ENCODE results near the gene DCK. TPM values are rescaled to one million over a fixed set of nuclear protein-coding genes. Genes with fewer than 3 reads are reported as not detected.

The DCK gene
- total and polyA plus RNA-seq, 2 experiments from 2014 or later = 16.9 to 25.1 TPM

DNA sequence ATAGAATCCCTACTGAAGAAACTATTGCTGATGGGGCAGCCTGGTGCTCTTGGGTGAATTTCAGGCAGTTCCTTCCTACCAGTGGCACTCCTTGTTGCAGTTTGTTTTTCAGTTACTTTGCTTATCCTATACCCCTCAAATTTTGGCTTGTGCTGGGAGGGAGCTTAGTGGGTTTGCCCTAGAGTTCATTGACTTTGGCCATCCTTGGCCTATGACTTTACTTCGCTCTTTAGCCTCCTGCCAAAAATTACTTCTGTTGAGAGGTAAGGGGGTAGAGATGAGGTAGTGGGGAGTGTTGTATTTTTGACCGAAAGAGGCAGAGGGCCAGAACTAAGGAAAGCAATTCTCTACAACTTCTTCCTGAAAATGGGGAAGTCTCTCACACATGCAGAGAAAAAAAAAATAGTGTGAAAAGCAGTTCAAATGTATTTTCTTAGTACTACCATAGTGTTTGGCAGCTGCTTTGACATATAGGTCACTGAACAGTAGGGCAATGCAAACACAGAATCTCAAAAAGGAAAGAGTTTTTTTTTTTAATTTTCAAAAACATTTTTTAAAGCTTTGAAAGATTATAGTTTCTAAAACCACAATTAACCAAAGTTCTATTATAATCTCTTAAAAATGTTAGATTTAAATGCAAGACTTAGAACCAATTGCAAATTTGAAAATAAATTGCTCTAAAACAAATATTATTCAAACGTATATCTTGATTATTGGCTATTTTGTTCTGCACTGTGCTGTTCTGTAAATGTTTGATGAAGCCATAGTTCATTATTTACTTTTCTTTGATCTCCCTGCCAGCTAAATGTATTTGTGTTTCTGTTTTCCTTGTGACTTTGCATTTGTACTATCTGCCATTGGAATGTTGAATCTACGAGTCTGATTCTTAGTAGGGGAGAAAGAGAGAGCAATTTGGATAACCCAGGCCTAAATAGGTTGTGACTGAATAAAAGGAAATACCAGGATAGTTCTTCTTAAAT is 73.6 kb downstream of the DCK start:
- H2AFZ ChIP-seq = no peak overlapping the region
- ATAC-seq = no peak
- no peaks in the 10 kb centered on the region for H3F3A ChIP-seq (replicated peaks; ENCODE audit: low read depth)
- TF ChIP-seq NANOG (IDR thresholded peaks at IDR 0.05; ENCODE audit: borderline replicate concordance) (no peak), POLR2AphosphoS5 (IDR thresholded peaks at IDR 0.05; ENCODE audit: low read depth) (no peak), STAT1 (IDR thresholded peaks at IDR 0.05; ENCODE audit: unreplicated experiment) (no peak), EZH2phosphoT487 (IDR thresholded peaks at IDR 0.05; ENCODE audit: unreplicated experiment) (no peak), REST (IDR thresholded peaks at IDR 0.05; ENCODE audit: unreplicated experiment) (no peak), ZNF114 (CRISPR knock-in tag; IDR thresholded peaks at IDR 0.05) (no peak), ZNF331 (CRISPR knock-in tag; IDR thresholded peaks at IDR 0.05; ENCODE audit: low read depth) (no peak), CREB1 (CRISPR knock-in tag; IDR thresholded peaks at IDR 0.05; ENCODE audit: low read depth) (no peak), JUNB (IDR thresholded peaks at IDR 0.05; ENCODE audit: unreplicated experiment) (no peak), EZH2 (IDR thresholded peaks at IDR 0.05; ENCODE audit: low read depth, unreplicated experiment) (no peak)
- TF ChIP-seq, protein P1, sequence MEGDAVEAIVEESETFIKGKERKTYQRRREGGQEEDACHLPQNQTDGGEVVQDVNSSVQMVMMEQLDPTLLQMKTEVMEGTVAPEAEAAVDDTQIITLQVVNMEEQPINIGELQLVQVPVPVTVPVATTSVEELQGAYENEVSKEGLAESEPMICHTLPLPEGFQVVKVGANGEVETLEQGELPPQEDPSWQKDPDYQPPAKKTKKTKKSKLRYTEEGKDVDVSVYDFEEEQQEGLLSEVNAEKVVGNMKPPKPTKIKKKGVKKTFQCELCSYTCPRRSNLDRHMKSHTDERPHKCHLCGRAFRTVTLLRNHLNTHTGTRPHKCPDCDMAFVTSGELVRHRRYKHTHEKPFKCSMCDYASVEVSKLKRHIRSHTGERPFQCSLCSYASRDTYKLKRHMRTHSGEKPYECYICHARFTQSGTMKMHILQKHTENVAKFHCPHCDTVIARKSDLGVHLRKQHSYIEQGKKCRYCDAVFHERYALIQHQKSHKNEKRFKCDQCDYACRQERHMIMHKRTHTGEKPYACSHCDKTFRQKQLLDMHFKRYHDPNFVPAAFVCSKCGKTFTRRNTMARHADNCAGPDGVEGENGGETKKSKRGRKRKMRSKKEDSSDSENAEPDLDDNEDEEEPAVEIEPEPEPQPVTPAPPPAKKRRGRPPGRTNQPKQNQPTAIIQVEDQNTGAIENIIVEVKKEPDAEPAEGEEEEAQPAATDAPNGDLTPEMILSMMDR (conservative IDR thresholded peaks at IDR 0.05; ENCODE audit: low read depth in 2 of 2) = no peak
- TF ChIP-seq, protein P2, sequence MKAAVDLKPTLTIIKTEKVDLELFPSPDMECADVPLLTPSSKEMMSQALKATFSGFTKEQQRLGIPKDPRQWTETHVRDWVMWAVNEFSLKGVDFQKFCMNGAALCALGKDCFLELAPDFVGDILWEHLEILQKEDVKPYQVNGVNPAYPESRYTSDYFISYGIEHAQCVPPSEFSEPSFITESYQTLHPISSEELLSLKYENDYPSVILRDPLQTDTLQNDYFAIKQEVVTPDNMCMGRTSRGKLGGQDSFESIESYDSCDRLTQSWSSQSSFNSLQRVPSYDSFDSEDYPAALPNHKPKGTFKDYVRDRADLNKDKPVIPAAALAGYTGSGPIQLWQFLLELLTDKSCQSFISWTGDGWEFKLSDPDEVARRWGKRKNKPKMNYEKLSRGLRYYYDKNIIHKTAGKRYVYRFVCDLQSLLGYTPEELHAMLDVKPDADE (IDR thresholded peaks at IDR 0.05) = no peak
- TF ChIP-seq, protein P3, sequence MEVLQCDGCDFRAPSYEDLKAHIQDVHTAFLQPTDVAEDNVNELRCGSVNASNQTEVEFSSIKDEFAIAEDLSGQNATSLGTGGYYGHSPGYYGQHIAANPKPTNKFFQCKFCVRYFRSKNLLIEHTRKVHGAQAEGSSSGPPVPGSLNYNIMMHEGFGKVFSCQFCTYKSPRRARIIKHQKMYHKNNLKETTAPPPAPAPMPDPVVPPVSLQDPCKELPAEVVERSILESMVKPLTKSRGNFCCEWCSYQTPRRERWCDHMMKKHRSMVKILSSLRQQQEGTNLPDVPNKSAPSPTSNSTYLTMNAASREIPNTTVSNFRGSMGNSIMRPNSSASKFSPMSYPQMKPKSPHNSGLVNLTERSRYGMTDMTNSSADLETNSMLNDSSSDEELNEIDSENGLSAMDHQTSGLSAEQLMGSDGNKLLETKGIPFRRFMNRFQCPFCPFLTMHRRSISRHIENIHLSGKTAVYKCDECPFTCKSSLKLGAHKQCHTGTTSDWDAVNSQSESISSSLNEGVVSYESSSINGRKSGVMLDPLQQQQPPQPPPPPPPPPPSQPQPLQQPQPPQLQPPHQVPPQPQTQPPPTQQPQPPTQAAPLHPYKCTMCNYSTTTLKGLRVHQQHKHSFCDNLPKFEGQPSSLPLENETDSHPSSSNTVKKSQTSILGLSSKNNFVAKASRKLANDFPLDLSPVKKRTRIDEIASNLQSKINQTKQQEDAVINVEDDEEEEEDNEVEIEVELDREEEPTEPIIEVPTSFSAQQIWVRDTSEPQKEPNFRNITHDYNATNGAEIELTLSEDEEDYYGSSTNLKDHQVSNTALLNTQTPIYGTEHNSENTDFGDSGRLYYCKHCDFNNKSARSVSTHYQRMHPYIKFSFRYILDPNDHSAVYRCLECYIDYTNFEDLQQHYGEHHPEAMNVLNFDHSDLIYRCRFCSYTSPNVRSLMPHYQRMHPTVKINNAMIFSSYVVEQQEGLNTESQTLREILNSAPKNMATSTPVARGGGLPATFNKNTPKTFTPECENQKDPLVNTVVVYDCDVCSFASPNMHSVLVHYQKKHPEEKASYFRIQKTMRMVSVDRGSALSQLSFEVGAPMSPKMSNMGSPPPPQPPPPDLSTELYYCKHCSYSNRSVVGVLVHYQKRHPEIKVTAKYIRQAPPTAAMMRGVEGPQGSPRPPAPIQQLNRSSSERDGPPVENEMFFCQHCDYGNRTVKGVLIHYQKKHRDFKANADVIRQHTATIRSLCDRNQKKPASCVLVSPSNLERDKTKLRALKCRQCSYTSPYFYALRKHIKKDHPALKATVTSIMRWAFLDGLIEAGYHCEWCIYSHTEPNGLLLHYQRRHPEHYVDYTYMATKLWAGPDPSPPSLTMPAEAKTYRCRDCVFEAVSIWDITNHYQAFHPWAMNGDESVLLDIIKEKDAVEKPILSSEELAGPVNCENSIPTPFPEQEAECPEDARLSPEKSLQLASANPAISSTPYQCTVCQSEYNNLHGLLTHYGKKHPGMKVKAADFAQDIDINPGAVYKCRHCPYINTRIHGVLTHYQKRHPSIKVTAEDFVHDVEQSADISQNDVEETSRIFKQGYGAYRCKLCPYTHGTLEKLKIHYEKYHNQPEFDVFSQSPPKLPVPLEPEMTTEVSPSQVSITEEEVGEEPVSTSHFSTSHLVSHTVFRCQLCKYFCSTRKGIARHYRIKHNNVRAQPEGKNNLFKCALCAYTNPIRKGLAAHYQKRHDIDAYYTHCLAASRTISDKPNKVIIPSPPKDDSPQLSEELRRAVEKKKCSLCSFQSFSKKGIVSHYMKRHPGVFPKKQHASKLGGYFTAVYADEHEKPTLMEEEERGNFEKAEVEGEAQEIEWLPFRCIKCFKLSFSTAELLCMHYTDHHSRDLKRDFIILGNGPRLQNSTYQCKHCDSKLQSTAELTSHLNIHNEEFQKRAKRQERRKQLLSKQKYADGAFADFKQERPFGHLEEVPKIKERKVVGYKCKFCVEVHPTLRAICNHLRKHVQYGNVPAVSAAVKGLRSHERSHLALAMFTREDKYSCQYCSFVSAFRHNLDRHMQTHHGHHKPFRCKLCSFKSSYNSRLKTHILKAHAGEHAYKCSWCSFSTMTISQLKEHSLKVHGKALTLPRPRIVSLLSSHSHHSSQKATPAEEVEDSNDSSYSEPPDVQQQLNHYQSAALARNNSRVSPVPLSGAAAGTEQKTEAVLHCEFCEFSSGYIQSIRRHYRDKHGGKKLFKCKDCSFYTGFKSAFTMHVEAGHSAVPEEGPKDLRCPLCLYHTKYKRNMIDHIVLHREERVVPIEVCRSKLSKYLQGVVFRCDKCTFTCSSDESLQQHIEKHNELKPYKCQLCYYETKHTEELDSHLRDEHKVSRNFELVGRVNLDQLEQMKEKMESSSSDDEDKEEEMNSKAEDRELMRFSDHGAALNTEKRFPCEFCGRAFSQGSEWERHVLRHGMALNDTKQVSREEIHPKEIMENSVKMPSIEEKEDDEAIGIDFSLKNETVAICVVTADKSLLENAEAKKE (CRISPR knock-in tag; IDR thresholded peaks at IDR 0.05) = no peak
- H3K79me2 ChIP-seq (replicated peaks; ENCODE audit: insufficient read depth) = no peaks in the 10 kb centered on the region
- H3K27me3 ChIP-seq (ENCODE audit: insufficient read depth) = no peaks in the 10 kb centered on the region
- Mint-ChIP-seq H3K4me1 (no peaks in the 10 kb centered on the region), H3K27ac (no peak overlapping the region), H3K4me3 (no peak overlapping the region), H3K9me3 (no peaks in the 10 kb centered on the region), H3K36me3 (ENCODE audit: low read depth) (no peaks in the 10 kb centered on the region), H3K27me3 (ENCODE audit: insufficient read depth, low read depth, poor library complexity) (no peaks in the 10 kb centered on the region)
- no peaks in the 10 kb centered on the region for H3K36me3 ChIP-seq (ENCODE audit: insufficient read depth)
- no peak overlapping the region for H3K27ac ChIP-seq (ENCODE audit: low read depth)
- H3K4me3 ChIP-seq = no peak overlapping the region
- no peaks in the 10 kb centered on the region for H4K20me1 ChIP-seq (replicated peaks; ENCODE audit: insufficient read depth)
- H3K9me2 ChIP-seq (ENCODE audit: insufficient read depth) = no peaks in the 10 kb centered on the region
- no peak overlapping the region for H3K4me2 ChIP-seq
- no peaks in the 10 kb centered on the region for H3K4me1 ChIP-seq (ENCODE audit: insufficient read depth)
- no peak for DNase-seq (ENCODE audit: low spot score)
